ENCODE data around the gene STK31.
"Not testable (repeated sequence)": the region's sequence is repeated elsewhere in the genome, so short reads cannot be mapped to it uniquely, and the experiment has no call there.

Gene STK31

GRCh38 chr7:23710000-23710399 lies at the start of gene STK31:
Gene STK31 (plus strand): TSS chr7:23710219. CDS start chr7:23710286, 67 bp downstream.
- no peak for DNase-seq

GRCh38 chr7:23661385-23661784 lies 48.6 kb upstream of the STK31 start:
- no peak for DNase-seq

GRCh38 chr7:23662124-23662983 lies 47.7 kb upstream of the STK31 start:
- DNase-seq = no peak

- DNase-seq = no peak
Observed at GRCh38 chr7:23662984-23663313, 47.1 kb upstream of the STK31 start.

- no peak for DNase-seq
Observed at GRCh38 chr7:23664122-23664521, 45.9 kb upstream of the STK31 start.

GRCh38 chr7:23672033-23672432 lies 38.0 kb upstream of the STK31 start:
- DNase-seq = no peak

GRCh38 chr7:23679898-23680413 lies 30.1 kb upstream of the STK31 start, which contains the start of gene FAM221A:
Gene FAM221A (plus strand): TSS chr7:23680199. CDS start chr7:23680219, 20 bp downstream.
- DNase-seq = peak; percentile 86

- DNase-seq = peak; percentile 60
Observed at GRCh38 chr7:23680414-23681405, 29.3 kb upstream of the STK31 start.

GRCh38 chr7:23684041-23684440 lies 26.0 kb upstream of the STK31 start:
- not testable (repeated sequence) for DNase-seq

- no peak for DNase-seq
Observed at GRCh38 chr7:23685731-23686130, 24.3 kb upstream of the STK31 start.

- no peak for DNase-seq
Observed at GRCh38 chr7:23687011-23687410, 23.0 kb upstream of the STK31 start.

GRCh38 chr7:23689165-23689564 lies 20.9 kb upstream of the STK31 start:
- no peak for DNase-seq

GRCh38 chr7:23691320-23691719 lies 18.7 kb upstream of the STK31 start:
- no peak for DNase-seq

- no peak for DNase-seq
Observed at GRCh38 chr7:23693224-23693623, 16.8 kb upstream of the STK31 start.

- peak; percentile 72 for DNase-seq
Observed at GRCh38 chr7:23696916-23697441, 13.0 kb upstream of the STK31 start.

- DNase-seq = no peak
Observed at GRCh38 chr7:23698822-23699221, 11.2 kb upstream of the STK31 start.

- no peak for DNase-seq
Observed at GRCh38 chr7:23700046-23700445, 10.0 kb upstream of the STK31 start.

GRCh38 chr7:23709081-23709750 lies 803 bp upstream of the STK31 start:
- DNase-seq = no peak

- DNase-seq = no peak
Observed at GRCh38 chr7:23712368-23713284, 2.6 kb downstream of the STK31 start.

- no peak for DNase-seq
Observed at GRCh38 chr7:23713285-23714149, 3.5 kb downstream of the STK31 start.

- no peak for DNase-seq
Observed at GRCh38 chr7:23714150-23714464, 4.1 kb downstream of the STK31 start.

Measured in CD4-positive, alpha-beta T cell treated with Interleukin-6 for 4 hours (primary cell).